Measurements from ENCODE around the gene HSBP1L1. TPM values are rescaled to one million over a fixed set of nuclear protein-coding genes. Genes with fewer than 3 reads are reported as not detected.
"Not testable (repeated sequence)": the region's sequence is repeated elsewhere in the genome, so short reads cannot be mapped to it uniquely, and the experiment has no call there.

Gene HSBP1L1
- total RNA-seq, 1 experiment from 2014 or later = 56.8 TPM

DNA sequence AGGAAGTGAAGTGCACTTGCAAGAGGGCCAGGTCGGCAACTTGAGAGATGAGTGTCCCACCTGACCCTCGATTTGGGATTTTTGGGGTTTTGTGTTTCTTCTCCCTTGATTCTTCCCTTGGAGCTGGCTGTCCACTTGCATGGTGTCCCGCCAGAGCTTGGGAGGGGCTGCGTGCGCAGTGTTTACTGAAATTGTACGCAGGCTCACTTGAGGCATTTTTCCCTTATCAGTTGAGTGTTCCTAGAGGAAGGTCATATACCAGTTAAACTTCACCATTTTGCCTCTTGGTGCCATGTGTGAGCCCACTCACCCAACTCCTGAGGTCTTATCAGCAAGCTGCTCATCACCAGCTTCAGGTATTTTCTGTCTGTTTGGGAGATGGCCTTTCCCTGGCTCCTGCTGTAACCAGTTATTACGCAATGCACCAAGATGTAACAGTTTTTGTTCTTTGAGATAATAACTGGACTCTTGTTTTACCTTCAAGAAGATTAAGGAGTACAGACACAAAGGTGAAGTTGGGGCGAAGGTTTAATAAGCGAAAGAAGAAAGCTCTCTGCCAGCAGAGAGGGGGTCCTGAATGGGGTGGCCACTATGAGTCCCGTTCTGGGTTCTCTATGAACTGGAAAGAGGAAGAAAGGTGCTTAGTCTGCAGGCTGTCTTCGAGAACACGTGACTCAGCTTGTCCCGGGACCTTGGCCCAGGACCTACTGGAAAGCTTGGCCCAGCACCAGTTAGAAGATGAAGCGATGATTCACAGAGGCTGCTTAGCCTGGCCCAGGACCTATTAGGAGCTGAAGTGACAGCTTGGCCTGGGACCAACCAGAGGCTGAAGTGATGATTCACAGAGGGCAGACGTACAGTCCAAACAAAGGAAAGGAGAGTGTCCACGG is 45.5 kb downstream of the HSBP1L1 start:
- Histone ChIP-seq H3K79me2 (ENCODE audit: low read length) (no peaks in the 10 kb centered on the region), H3K9ac (ENCODE audit: low read length) (no peak overlapping the region), H3K4me1 (ENCODE audit: insufficient read depth, low read length) (peaks cover 11% of the 10 kb centered on the region), H3K27me3 (ENCODE audit: low read length) (no peaks in the 10 kb centered on the region), H3F3A (ENCODE audit: low read length, unreplicated experiment) (no peaks in the 10 kb centered on the region), H3K36me3 (ENCODE audit: low read depth, low read length) (no peaks in the 10 kb centered on the region), H4K20me1 (ENCODE audit: low read length) (no peaks in the 10 kb centered on the region), H3K9me3 (ENCODE audit: low read length) (no peaks in the 10 kb centered on the region), H3K4me3 (ENCODE audit: low read length) (no peak overlapping the region), H3K4me2 (ENCODE audit: low read length) (peak overlapping the region; percentile 43), H3K27ac (ENCODE audit: low read length) (peak overlapping the region; percentile 42), H3K9me2 (replicated peaks; ENCODE audit: low read length) (no peaks in the 10 kb centered on the region), H2AFZ (ENCODE audit: low read length) (peak overlapping the region; percentile 48)
- POLR2A ChIA-PET (ENCODE audit: unreplicated experiment) = interaction anchor here (0.6 to 0.9 kb wide), 2 partner anchors 17 to 25 kb away, joined by 3 to 4 read pairs; no protein-coding TSS in a partner anchor
- peak; percentile 95 for DNase-seq
- ATAC-seq = peak; percentile 99
- BruUV-seq (replicated peaks) = no TSS peak
- intact Hi-C loops (cut with micrococcal nuclease) = no loop called here
- CTCF ChIA-PET = no interaction called here
- TF ChIP-seq EZH2 (IDR thresholded peaks at IDR 0.05; ENCODE audit: low read length, unreplicated experiment) = no peak
- no peak for TF ChIP-seq CTCF (conservative IDR thresholded peaks at IDR 0.05; ENCODE audit: low read depth, low read length)
- TF ChIP-seq EZH2phosphoT487 (IDR thresholded peaks at IDR 0.05; ENCODE audit: borderline replicate concordance, low read length) = no peak

DNA sequence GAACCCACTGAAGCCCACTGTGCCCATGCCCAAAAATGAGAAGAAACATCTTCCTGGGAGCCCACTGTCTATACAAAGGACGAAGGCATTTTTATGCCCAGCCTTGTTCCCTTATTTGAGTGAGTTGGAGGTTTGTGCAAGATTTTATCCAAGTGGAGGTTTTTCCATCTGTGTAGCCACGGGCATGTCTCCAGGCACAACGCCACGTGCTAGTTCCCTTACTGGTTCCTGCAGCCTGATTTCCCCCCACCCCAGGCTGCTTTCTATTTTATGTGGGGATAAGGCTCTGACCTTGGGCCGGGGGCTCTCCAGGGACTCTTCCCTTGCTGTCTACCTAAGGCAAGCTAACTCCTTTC is 46.1 kb downstream of the HSBP1L1 start:
- no peaks in the 10 kb centered on the region for H3K27me3 ChIP-seq (ENCODE audit: low read length)
- no peak overlapping the region for H3K9ac ChIP-seq (ENCODE audit: low read length)
- no peaks in the 10 kb centered on the region for H4K20me1 ChIP-seq (ENCODE audit: low read length)
- H3K4me3 ChIP-seq (ENCODE audit: low read length) = no peak overlapping the region
- ATAC-seq = peak; percentile 51
- no peaks in the 10 kb centered on the region for H3K9me2 ChIP-seq (replicated peaks; ENCODE audit: low read length)
- intact Hi-C loops (cut with micrococcal nuclease) = no loop called here
- no peaks in the 10 kb centered on the region for H3K79me2 ChIP-seq (ENCODE audit: low read length)
- no peaks in the 10 kb centered on the region for H3K9me3 ChIP-seq (ENCODE audit: low read length)
- peak overlapping the region; percentile 48 for H2AFZ ChIP-seq (ENCODE audit: low read length)
- BruUV-seq (replicated peaks) = no TSS peak
- no peaks in the 10 kb centered on the region for H3K36me3 ChIP-seq (ENCODE audit: low read depth, low read length)
- no peak for TF ChIP-seq EZH2phosphoT487 (IDR thresholded peaks at IDR 0.05; ENCODE audit: borderline replicate concordance, low read length)
- TF ChIP-seq CTCF (conservative IDR thresholded peaks at IDR 0.05; ENCODE audit: low read depth, low read length) = no peak
- POLR2A ChIA-PET (ENCODE audit: unreplicated experiment) = interaction anchor here (0.9 kb wide), 1 partner anchor 16 kb away, joined by 4 read pairs; no protein-coding TSS in a partner anchor
- no peaks in the 10 kb centered on the region for H3F3A ChIP-seq (ENCODE audit: low read length, unreplicated experiment)
- H3K4me1 ChIP-seq (ENCODE audit: insufficient read depth, low read length) = peaks cover 11% of the 10 kb centered on the region
- H3K27ac ChIP-seq (ENCODE audit: low read length) = peak overlapping the region; percentile 42
- DNase-seq = no peak
- CTCF ChIA-PET = no interaction called here
- peak overlapping the region; percentile 43 for H3K4me2 ChIP-seq (ENCODE audit: low read length)

GRCh38 chr18:80011496-80012137 is 47.2 kb downstream of the HSBP1L1 start:
- H3K9me2 ChIP-seq (replicated peaks; ENCODE audit: low read length); H3F3A ChIP-seq (ENCODE audit: low read length, unreplicated experiment); H2AFZ ChIP-seq (ENCODE audit: low read length); intact Hi-C loops (cut with micrococcal nuclease); ATAC-seq; POLR2A ChIA-PET (ENCODE audit: unreplicated experiment); H3K36me3 ChIP-seq (ENCODE audit: low read depth, low read length); H3K27me3 ChIP-seq (ENCODE audit: low read length); H4K20me1 ChIP-seq (ENCODE audit: low read length); H3K9ac ChIP-seq (ENCODE audit: low read length); DNase-seq; H3K4me2 ChIP-seq (ENCODE audit: low read length); H3K27ac ChIP-seq (ENCODE audit: low read length); H3K9me3 ChIP-seq (ENCODE audit: low read length); BruUV-seq (replicated peaks); H3K79me2 ChIP-seq (ENCODE audit: low read length); CTCF ChIA-PET; H3K4me3 ChIP-seq (ENCODE audit: low read length): not testable (repeated sequence)
- peaks cover 11% of the 10 kb centered on the region for H3K4me1 ChIP-seq (ENCODE audit: insufficient read depth, low read length)

All from PC-3 (cell line).